Upper lobe of left lung (tissue), 4 donors: ENCODE results near the gene CEP295NL.

ENCODE experiments used
- POLR2A ChIP-seq, 4 donors: fragments of 450-650 bp; IDR thresholded peaks; one replicate each; pipeline ENCODE4 v1.5.1; 2016 to 2017; ENCODE audit warnings: antibody characterized with exemption in 4 of 4, mild to moderate bottlenecking in 2 of 4
- POLR2AphosphoS5 ChIP-seq, 2 donors: sonication (generic); formaldehyde crosslinking; IDR thresholded peaks; one replicate each; pipeline ENCODE4 v1.5.1; 2017; ENCODE audit warnings: antibody characterized with exemption in 2 of 2
- TF ChIP-seq, protein P1 (sequence below), 6 experiments: fragments of 450-650 bp in 4 of 6; fragments of 200-600 bp in 2 of 6; sonication (generic) in 2 of 6; IDR thresholded peaks; one replicate each; pipeline ENCODE4 v1.5.1; 2016 to 2019; ENCODE audit warnings: antibody characterized with exemption in 6 of 6

DNA sequence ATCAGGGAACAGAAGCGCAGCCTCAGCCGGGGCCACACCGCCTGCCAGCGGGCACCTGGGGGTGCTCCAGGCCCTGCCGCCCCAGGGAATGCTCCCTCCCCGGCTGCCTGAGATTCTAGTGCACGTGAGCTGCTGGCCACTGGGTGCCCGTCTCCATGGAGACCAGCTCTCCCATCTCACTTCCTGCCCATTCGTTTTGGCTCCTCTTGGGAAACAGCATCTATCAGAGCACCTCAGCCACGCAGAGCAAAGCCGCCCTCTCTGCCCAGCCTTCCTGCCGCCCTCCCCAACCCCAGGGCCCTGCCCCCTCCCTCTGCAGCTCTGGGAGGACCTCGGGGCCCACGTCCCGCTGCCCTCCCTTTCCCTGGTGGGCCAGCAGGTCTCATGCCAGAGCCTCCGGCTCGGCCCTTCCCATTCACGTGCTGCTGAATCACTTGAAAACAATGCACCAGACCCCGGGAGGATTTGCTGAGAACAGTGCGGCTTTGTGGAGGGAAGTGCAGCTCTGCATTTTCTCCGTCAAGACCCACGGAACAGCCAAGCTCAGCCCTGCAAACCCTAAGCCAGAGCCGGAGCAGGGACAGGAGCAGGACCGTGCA lies 19.4 kb downstream of the CEP295NL start:
- TF ChIP-seq, protein P1, sequence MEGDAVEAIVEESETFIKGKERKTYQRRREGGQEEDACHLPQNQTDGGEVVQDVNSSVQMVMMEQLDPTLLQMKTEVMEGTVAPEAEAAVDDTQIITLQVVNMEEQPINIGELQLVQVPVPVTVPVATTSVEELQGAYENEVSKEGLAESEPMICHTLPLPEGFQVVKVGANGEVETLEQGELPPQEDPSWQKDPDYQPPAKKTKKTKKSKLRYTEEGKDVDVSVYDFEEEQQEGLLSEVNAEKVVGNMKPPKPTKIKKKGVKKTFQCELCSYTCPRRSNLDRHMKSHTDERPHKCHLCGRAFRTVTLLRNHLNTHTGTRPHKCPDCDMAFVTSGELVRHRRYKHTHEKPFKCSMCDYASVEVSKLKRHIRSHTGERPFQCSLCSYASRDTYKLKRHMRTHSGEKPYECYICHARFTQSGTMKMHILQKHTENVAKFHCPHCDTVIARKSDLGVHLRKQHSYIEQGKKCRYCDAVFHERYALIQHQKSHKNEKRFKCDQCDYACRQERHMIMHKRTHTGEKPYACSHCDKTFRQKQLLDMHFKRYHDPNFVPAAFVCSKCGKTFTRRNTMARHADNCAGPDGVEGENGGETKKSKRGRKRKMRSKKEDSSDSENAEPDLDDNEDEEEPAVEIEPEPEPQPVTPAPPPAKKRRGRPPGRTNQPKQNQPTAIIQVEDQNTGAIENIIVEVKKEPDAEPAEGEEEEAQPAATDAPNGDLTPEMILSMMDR (IDR thresholded peaks at IDR 0.05): peak in 2 of 6 experiments; percentile 17 to 30
- TF ChIP-seq POLR2A (IDR thresholded peaks at IDR 0.05): peak in 2 of 4 donors; percentile 20 to 68
- TF ChIP-seq POLR2AphosphoS5 (IDR thresholded peaks at IDR 0.05): peak; percentile 23 to 40
